ENCODE results near the gene MAP3K9. TPM values are rescaled to one million over a fixed set of nuclear protein-coding genes. Genes with fewer than 3 reads are reported as not detected.
A peak's percentile ranks its signal among the peaks of the same experiment; 100 is the strongest.

MAP3K9 gene
- total and polyA plus RNA-seq, 9 of the 15 experiments (the other 6 are each of a cell fraction or from before 2014, with no cell fraction given): 0.03 to 0.60 (median 0.36) TPM

GRCh38 chr14:70707138-70708038, 101.9 kb downstream of the MAP3K9 start:
- no peaks in the 10 kb centered on the region for H4K20me1 ChIP-seq (replicated peaks; ENCODE audit: control insufficient read depth, insufficient read depth, low read length)
- H3K9ac ChIP-seq (ENCODE audit: insufficient read depth in 1 of 2, low read depth in 2 of 2, low read length in 2 of 2): no peak overlapping the region
- ChIA-PET POLR2A (interaction anchor here (0.6 kb wide), 1 partner anchor 87 kb away, joined by 3 read pairs; no protein-coding TSS in a partner anchor), CTCF (ENCODE audit: low intra/inter-chr PET ratio) (no interaction called here)
- TF ChIP-seq XRCC4 (IDR thresholded peaks at IDR 0.05; ENCODE audit: extremely low read depth, insufficient read depth, insufficient read length) (no peak), SAFB (IDR thresholded peaks at IDR 0.05; ENCODE audit: borderline replicate concordance, low read depth, low read length) (no peak), FOS (IDR thresholded peaks at IDR 0.05; ENCODE audit: extremely low read depth, insufficient read length) (no peak), BRCA1 (IDR thresholded peaks at IDR 0.05) (no peak), BRCA1 (CRISPR knock-in tag; IDR thresholded peaks at IDR 0.05) (no peak), MTA1 (IDR thresholded peaks at IDR 0.05; ENCODE audit: borderline replicate concordance) (no peak), KDM1A (IDR thresholded peaks at IDR 0.05) (no peak), BCLAF1 (IDR thresholded peaks at IDR 0.05; ENCODE audit: borderline replicate concordance in 1 of 2, control insufficient read depth in 1 of 2, low read depth in 2 of 2, low read length in 1 of 2) (no peak), TRIM24 (IDR thresholded peaks at IDR 0.05) (no peak), ZNF512 (tag; IDR thresholded peaks at IDR 0.05) (no peak), NEUROD1 (IDR thresholded peaks at IDR 0.05; ENCODE audit: borderline replicate concordance, low read depth, low read length, partially characterized antibody) (no peak), POLR3A (IDR thresholded peaks at IDR 0.05; ENCODE audit: borderline replicate concordance, extremely low read depth, insufficient read depth, insufficient read length) (no peak), SAP30 (IDR thresholded peaks at IDR 0.05; ENCODE audit: borderline replicate concordance, insufficient read depth, low read depth, low read length, poor library complexity, severe bottlenecking) (no peak), ZNF23 (CRISPR knock-in tag; IDR thresholded peaks at IDR 0.05) (no peak), DIDO1 (tag; IDR thresholded peaks at IDR 0.05; ENCODE audit: low read depth) (no peak), PPARD (CRISPR knock-in tag; IDR thresholded peaks at IDR 0.05) (no peak), ZFP1 (CRISPR knock-in tag; IDR thresholded peaks at IDR 0.05) (no peak), MCM2 (IDR thresholded peaks at IDR 0.05; ENCODE audit: low read depth) (no peak)
- H3K79me2 ChIP-seq (ENCODE audit: control insufficient read depth, insufficient read depth, low read length): no peaks in the 10 kb centered on the region
- H3K36me3 ChIP-seq (ENCODE audit: control insufficient read depth, insufficient read depth, low read length): no peaks in the 10 kb centered on the region
- BruUV-seq (replicated peaks): no TSS peak
- H3K27me3 ChIP-seq (ENCODE audit: control insufficient read depth in 2 of 2, insufficient read depth in 2 of 2, low read length in 2 of 2): no peaks in the 10 kb centered on the region; a peak in 1 of 5 replicates
- no peaks in the 10 kb centered on the region for H3K9me3 ChIP-seq (replicated peaks; ENCODE audit: control insufficient read depth, insufficient read depth, low read depth, low read length)
- H3K9me1 ChIP-seq (ENCODE audit: control insufficient read depth, insufficient read depth, low read length): no peaks in the 10 kb centered on the region
- peak in 1 of 4 experiments; percentile 3 for DNase-seq (ENCODE audit: extremely low read depth in 1 of 4, low spot score in 3 of 4)
- H3K4me1 ChIP-seq (replicated peaks in 1 of 2; ENCODE audit: control insufficient read depth in 2 of 2, insufficient read depth in 2 of 2, low read length in 2 of 2): no peaks in the 10 kb centered on the region
- H3K4me3 ChIP-seq: no peak overlapping the region
- WGBS (ENCODE audit: insufficient coverage, low coverage, missing lambda C conversion rate): 6% methylated on average over 6 of the region's 6 CpGs
- no peak for FAIRE-seq
- in situ Hi-C loops (cut with MboI): no loop called here
- ATAC-seq: no peak
- H3K27ac ChIP-seq (ENCODE audit: extremely low read depth, low read depth, low read length): no peak overlapping the region
- intact Hi-C loops (cut with micrococcal nuclease): no loop called here
- H2AFZ ChIP-seq (ENCODE audit: low read depth, low read length): no peak overlapping the region
- no peak overlapping the region for H3K4me2 ChIP-seq (ENCODE audit: insufficient read depth, low read length)
